ENCODE data around the gene DISP3. TPM values are rescaled to one million over a fixed set of nuclear protein-coding genes. Genes with fewer than 3 reads are reported as not detected.
"Not testable (repeated sequence)": the region's sequence is repeated elsewhere in the genome, so short reads cannot be mapped to it uniquely, and the experiment has no call there.

The DISP3 gene
- total RNA-seq, 1 donor from 2014 or later = 0.09 TPM

DNA sequence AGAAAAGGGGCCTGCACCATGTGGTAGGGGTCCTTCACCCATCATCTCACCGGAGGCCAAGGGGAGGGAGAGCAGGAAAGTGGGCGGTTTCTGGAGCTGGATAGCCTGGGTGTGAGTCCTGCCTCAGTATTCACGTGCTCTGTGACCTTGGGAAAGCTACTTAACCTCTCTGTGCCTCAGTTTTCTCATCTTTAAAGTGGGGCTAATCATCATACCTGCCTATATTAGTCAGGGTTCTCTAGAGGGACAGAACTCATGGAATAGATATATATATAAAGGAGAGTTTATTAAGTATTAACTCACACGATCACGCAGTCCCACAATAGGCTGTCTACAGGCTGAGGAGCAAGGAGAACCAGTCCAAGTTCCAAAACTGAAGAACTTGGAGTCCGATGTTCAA is 96.6 kb downstream of the DISP3 start:
- no peak for DNase-seq (ENCODE audit: low spot score)

DNA sequence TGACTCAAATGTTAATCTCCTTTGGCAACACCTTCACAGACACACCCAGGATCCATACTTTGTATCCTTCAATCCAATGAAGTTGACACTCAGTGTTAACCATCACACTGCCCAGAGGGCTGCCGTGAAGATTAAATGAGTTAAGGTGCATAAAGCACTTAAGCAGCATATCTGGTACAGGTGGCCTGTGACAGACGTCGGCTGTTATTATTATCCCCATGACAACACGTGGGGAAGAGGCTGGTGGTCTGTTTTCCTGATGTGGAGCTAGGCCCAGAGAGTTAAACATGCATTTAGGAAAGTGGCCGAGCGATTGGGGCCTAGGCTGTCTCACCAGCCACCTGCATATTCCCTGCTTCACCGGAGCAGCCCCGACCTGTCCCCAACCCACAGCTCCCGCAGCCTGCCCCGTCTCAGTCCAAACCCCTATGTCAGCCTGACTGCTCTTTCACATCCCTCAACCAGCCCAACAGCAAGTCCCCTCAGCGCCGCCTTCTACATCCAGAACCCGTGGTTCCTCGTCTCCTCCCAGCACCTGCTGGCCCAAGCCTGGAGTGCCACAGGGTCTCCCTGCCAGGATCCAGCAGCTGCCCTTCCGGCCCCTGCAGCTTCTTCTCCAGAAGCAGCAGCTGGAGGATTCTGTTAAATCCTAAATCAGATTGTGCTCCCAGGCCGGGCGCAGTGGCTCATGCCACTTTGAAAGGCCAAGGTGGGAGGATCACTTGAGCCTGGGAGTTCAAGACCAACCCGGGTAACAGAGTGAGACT is 97.3 kb downstream of the DISP3 start:
- DNase-seq (ENCODE audit: low spot score) = no peak

DNA sequence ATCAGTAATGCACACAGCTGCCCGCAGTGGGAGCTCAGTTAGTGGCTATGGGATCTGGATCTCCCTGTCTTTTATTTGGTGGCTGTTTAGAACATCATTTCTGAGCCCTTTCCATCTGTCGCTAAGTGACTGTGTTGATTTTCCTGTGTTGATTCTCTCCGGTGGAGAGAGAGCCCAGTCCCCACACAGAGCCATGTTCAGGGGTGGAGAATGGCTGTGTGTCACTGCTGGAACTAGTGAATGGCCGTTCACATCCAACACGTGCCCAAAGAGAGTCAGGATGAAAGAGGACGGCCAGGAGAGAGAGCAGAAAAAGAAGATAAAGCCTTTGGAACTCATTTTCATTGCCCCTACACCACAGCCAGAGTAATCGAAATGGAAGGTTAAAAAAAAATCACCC is 99.0 kb downstream of the DISP3 start:
- no peak for DNase-seq (ENCODE audit: low spot score)

DNA sequence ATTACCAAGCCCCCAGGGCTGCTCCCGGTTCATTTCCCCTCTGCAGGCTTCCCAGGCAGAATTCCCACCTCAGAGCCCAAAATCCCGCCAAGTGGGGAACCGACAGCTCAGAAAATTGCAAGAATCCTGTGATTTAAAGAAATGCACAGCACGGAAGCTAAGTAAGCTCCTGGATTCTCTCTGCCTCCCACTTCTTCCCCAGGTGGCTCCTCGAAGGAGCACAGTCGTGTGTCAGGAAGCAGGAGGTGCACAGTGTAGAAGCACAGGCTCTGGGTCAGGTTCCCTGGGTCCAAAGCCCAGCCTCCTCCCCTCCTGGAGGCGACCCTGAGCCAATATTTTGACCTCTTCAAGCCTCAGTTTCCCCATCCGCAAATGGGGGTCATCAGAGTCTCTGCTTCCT is 100.6 kb downstream of the DISP3 start:
- no peak for DNase-seq (ENCODE audit: low spot score)

DNA sequence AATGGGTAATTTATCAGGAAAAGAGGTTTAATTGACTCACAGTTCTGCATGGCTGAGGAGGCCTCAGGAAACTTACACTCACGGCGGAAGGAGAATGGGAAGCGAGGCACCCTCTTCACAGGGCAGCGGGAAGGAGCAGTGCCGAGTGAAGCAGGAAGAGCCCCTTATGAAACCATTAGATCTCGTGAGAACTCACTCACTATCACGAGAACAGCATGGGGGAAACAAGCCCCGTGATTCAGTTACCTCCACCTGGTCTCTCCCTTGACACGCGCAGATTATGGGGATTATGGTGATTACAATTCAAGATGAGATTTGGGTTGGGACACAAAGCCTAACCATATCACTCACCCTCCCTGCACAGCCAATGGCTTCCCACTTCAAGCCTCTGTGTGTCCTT is 101.1 kb downstream of the DISP3 start:
- DNase-seq (ENCODE audit: low spot score) = not testable (repeated sequence)

DNA sequence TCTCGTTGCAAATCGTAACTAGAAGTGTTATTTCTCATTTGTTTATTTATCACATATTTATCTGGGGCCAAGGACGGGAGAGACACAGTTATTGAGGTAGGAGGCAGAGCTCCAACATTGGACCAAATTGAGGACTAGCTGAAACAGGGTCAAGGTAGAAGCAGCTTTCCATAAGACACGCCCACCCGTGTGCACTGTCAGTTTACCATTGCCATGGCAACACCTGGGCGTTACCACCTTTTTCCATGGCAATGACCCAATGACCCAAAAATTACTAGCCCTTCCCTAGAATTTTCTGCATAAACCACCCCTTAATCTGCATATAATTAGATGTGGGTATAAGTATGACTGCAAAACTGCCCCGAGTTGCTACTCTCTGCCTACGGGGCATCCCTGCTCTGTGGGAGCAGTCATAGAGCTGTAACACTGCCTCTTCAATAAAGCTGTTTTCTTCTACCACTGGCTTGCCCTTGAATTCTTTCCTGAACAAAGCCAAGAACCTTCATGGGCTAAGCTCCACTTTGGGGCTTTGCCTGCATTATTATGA is 102.6 kb downstream of the DISP3 start:
- DNase-seq (ENCODE audit: low spot score) = no peak

DNA sequence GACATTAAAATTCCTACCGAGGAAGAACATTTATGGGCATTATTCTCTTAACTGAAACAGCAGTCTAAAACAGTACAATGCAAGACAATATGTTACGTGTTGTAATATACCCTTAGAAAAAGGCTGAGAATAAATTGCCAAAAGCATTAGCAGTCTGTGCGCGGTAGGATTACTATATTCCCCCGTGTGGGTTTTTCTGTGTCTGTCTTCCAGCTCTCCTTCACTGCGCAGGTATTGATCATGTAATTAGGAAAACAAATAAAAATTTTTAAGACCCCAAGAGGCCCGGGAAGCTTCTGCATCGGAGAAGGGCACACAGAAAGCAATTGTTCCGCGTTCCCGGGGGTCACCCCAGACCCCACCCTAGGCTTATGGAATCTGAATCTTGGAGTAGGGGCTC is 106.4 kb downstream of the DISP3 start:
- no peak for DNase-seq (ENCODE audit: low spot score)

Other genes starting within 250 kb of the DISP3 start
- 38.2 TPM for gene MTOR, start 216.6 kb upstream of the DISP3 start, total RNA-seq
- 10.2 TPM for gene UBIAD1, start 206.0 kb upstream of the DISP3 start, total RNA-seq
- gene FBXO2, start 175.3 kb downstream of the DISP3 start, total RNA-seq = 22.0 TPM
- gene FBXO44, start 175.7 kb downstream of the DISP3 start, total RNA-seq = 43.6 TPM
- gene FBXO6, start 185.0 kb downstream of the DISP3 start, total RNA-seq = 13.8 TPM
- 22.0 TPM for gene MAD2L2, start 202.0 kb downstream of the DISP3 start, total RNA-seq
- 0.12 TPM for gene DRAXIN, start 212.6 kb downstream of the DISP3 start, total RNA-seq